BJ (cell line): ENCODE measurements around the gene NACC1. TPM values are rescaled to one million over a fixed set of nuclear protein-coding genes. Genes with fewer than 3 reads are reported as not detected.

Source experiments
- CTCF ChIA-PET: fragments of 350-600 bp; formaldehyde crosslinking; extraction: SDS; loops from one replicate; lab custom pipeline; 2021; ENCODE audit warnings: antibody characterized with exemption, inconsistent platforms; lab: Yijun Ruan, JAX
- POLR2A ChIA-PET: fragments of 300-600 bp; sonication (Branson Sonifier 250); formaldehyde crosslinking; extraction: SDS; loops from one replicate; lab custom pipeline; 2021; ENCODE audit warnings: antibody characterized with exemption; lab: Charles Lee
- DNase-seq: peaks from one replicate; pipeline ENCODE4 v3.0.0-alpha.2; 2011; ENCODE audit warnings: low read depth
- H3K27me3 ChIP-seq: 2 replicates; pipeline ENCODE4 v1.6.0; 2011; ENCODE audit warnings: low read length; ENCODE audit not compliant: control insufficient read depth, insufficient read depth
- H3K36me3 ChIP-seq: 2 replicates; pipeline ENCODE4 v1.5.1; 2011; ENCODE audit warnings: low read length; ENCODE audit not compliant: control insufficient read depth, insufficient read depth
- H3K4me3 ChIP-seq: 2 replicates; pipeline ENCODE4 v1.5.1; 2011; ENCODE audit warnings: low read depth, mild to moderate bottlenecking, control low read depth, low read length
- CTCF ChIP-seq: IDR thresholded peaks from 2 replicates; pipeline ENCODE4 v1.5.1; 2011; ENCODE audit warnings: low read depth, mild to moderate bottlenecking, control low read depth, inconsistent platforms, low read length, moderate library complexity; ENCODE audit not compliant: insufficient read depth
- polyA plus RNA-seq: library from polyadenylated mRNA; depleted of rRNA; stranded (reverse); fragments of >200 nt; gene quantifications from 2 replicates; pipeline ENCODE4 v1.2.3, GENCODE V29; 2011

NACC1 gene
- polyA plus RNA-seq, 1 experiment, result 98.7 TPM

GRCh38 chr19:13082192-13083007 is 35.7 kb upstream of the NACC1 start:
- ChIA-PET CTCF (interaction anchor here (0.7 to 3.7 kb wide), 8 partner anchors 9 to 105 kb away, joined by 4 to 19 read pairs (median 6); no protein-coding TSS in a partner anchor), POLR2A (no interaction called here)
- DNase-seq, result no peak
- Histone ChIP-seq H3K36me3 (peaks cover 37% of the 10 kb centered on the region), H3K27me3 (no peaks in the 10 kb centered on the region), H3K4me3 (no peak overlapping the region)
- TF ChIP-seq CTCF, result peak; percentile 56

DNA sequence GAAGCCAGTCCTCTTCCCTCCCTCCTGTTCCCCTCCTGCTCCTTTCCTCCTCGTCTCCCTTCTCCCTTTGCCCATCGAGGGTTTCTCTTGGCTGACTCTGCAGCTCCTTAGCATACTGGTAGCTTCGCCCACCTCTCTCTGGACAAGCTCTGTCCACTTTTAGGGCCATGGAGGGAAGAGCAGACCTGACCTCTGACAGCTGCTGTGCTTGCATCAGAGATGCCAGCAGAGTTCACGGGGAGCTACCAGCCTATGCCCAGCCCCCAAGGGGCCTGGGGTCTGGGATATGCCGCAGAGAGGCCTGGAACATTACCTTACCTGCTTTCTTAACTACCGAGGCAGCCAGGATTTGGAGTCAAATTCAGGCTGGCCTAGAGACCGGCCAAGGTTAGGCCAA is 35.1 kb upstream of the NACC1 start:
- Histone ChIP-seq H3K4me3 (no peak overlapping the region), H3K27me3 (no peaks in the 10 kb centered on the region), H3K36me3 (peaks cover 37% of the 10 kb centered on the region)
- POLR2A ChIA-PET, result no interaction called here
- CTCF ChIA-PET, result interaction anchor here (1.3 to 3.7 kb wide), 6 partner anchors 10 to 106 kb away, joined by 4 to 19 read pairs (median 7); no protein-coding TSS in a partner anchor
- DNase-seq, result no peak
- TF ChIP-seq CTCF, result no peak

GRCh38 chr19:13083627-13084026 is 34.4 kb upstream of the NACC1 start:
- Histone ChIP-seq H3K4me3 (no peak overlapping the region), H3K36me3 (peaks cover 33% of the 10 kb centered on the region), H3K27me3 (no peaks in the 10 kb centered on the region)
- CTCF ChIA-PET, result interaction anchor here (1.4 to 3.7 kb wide), 7 partner anchors 10 to 118 kb away, joined by 4 to 19 read pairs (median 9); no protein-coding TSS in a partner anchor
- DNase-seq, result no peak
- no peak for TF ChIP-seq CTCF
- POLR2A ChIA-PET, result no interaction called here

DNA sequence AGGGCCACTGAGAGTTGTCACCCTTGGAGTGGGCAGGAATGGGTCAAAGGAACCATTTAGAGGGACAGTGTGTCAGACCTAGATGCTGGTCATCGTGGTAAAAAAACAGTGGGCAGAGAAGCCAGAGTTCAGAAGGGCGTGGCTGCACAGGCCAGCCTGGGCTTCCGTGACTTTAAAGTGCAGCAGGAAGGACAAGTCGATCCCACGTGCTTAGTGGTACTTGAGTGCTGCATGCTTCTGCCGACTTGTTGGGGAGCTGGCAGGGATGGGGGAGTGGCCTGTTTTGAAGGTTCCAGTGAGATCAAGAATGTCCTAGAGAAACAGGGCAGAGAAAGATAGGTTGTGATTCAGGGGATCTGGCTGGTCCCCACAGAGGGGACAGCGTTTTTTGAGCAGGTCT is 32.4 kb upstream of the NACC1 start:
- no peak for TF ChIP-seq CTCF
- H3K27me3 ChIP-seq, result no peaks in the 10 kb centered on the region
- peaks cover 32% of the 10 kb centered on the region for H3K36me3 ChIP-seq
- no peak for DNase-seq
- no peak overlapping the region for H3K4me3 ChIP-seq
- CTCF ChIA-PET, result interaction anchor here (0.6 to 3.7 kb wide), 7 partner anchors 9 to 177 kb away, joined by 3 to 19 read pairs (median 3); no protein-coding TSS in a partner anchor
- POLR2A ChIA-PET, result no interaction called here

- ChIA-PET POLR2A (no interaction called here), CTCF (interaction anchor here (0.6 to 3.7 kb wide), 9 partner anchors 8 to 176 kb away, joined by 3 to 19 read pairs (median 3); no protein-coding TSS in a partner anchor)
- Histone ChIP-seq H3K27me3 (no peaks in the 10 kb centered on the region), H3K36me3 (peaks cover 32% of the 10 kb centered on the region), H3K4me3 (no peak overlapping the region)
- DNase-seq, result no peak
- TF ChIP-seq CTCF, result no peak
Measured at GRCh38 chr19:13086341-13086740, 31.7 kb upstream of the NACC1 start.
